H1 (cell line): ENCODE results near the gene FREM2. TPM values are rescaled to one million over a fixed set of nuclear protein-coding genes. Genes with fewer than 3 reads are reported as not detected.

Experiments used
- CTCF ChIA-PET: fragments of 300-600 bp; sonication (Branson Sonifier 250); formaldehyde crosslinking; loops from one replicate; lab custom pipeline; 2021; ENCODE audit not compliant: partially characterized antibody; lab: Charles Lee
- POLR2A ChIA-PET: fragments of 300-600 bp; sonication (Branson Sonifier 250); formaldehyde crosslinking; loops from one replicate; lab custom pipeline; 2021; ENCODE audit warnings: inconsistent platforms; ENCODE audit not compliant: partially characterized antibody; lab: Charles Lee
- DNase-seq, 2 experiments: peaks; one replicate each; pipeline versions ENCODE4 v3.0.0 to v3.0.0-alpha.2; 2010 to 2022; ENCODE audit warnings: low spot score in 2 of 2, low read depth in 1 of 2, mixed read lengths in 1 of 2
- FAIRE-seq: peaks from 2 replicates; lab custom pipeline; 2011; peaks lifted over from hg19 to GRCh38; lab: Jason Lieb, UNC
- H2AFZ ChIP-seq: 2 replicates; pipeline ENCODE4 v1.8.1; 2012; ENCODE audit warnings: low read length, inconsistent platforms
- H2AK5ac ChIP-seq: 2 replicates; pipeline ENCODE4 v1.6.1; 2013; ENCODE audit warnings: low read depth, low read length
- H2BK120ac ChIP-seq: replicated peaks from 2 replicates; pipeline ENCODE3; 2013; ENCODE audit warnings: low read depth, low read length, inconsistent platforms
- H2BK12ac ChIP-seq: 2 replicates; pipeline ENCODE4 v1.6.1; 2013; ENCODE audit warnings: low read depth, low read length
- H2BK15ac ChIP-seq: 2 replicates; pipeline ENCODE4 v1.6.1; 2013; ENCODE audit warnings: low read length
- H2BK20ac ChIP-seq: 2 replicates; pipeline ENCODE4 v1.6.1; 2013; ENCODE audit warnings: low read length
- H2BK5ac ChIP-seq: 2 replicates; pipeline ENCODE4 v1.6.1; 2013; ENCODE audit warnings: low read depth, low read length
- H3K14ac ChIP-seq: 2 replicates; pipeline ENCODE4 v1.6.1; 2013; ENCODE audit warnings: inconsistent platforms; ENCODE audit not compliant: insufficient read length
- H3K18ac ChIP-seq: 2 replicates; pipeline ENCODE4 v1.6.1; 2013; ENCODE audit warnings: low read length; ENCODE audit errors: extremely low read depth
- H3K23ac ChIP-seq: 2 replicates; pipeline ENCODE4 v1.6.1; 2013; ENCODE audit warnings: inconsistent platforms; ENCODE audit not compliant: insufficient read length
- H3K23me2 ChIP-seq: 2 replicates; pipeline ENCODE4 v1.6.1; 2013; ENCODE audit warnings: low read depth, low read length
- H3K27ac ChIP-seq: 2 replicates; pipeline ENCODE4 v1.6.1; 2011; ENCODE audit warnings: low read depth, low read length, inconsistent platforms
- H3K27me3 ChIP-seq, 4 experiments: replicated peaks in 1 of 4; 1 replicate in 1 of 4; 2 replicates in 3 of 4; pipeline versions ENCODE4 v1.6.1 to v1.8.1; 2011 to 2013; ENCODE audit warnings: low read length in 3 of 4, mild to moderate bottlenecking in 3 of 4, inconsistent platforms in 2 of 4, mixed read lengths in 2 of 4, moderate library complexity in 1 of 4; ENCODE audit not compliant: control insufficient read depth in 3 of 4, insufficient read depth in 3 of 4; ENCODE audit errors: extremely low read depth in 1 of 4
- H3K36me3 ChIP-seq, 4 experiments: 2 replicates each; pipeline versions ENCODE4 v1.6.1 to v1.8.1; 2011 to 2013; ENCODE audit warnings: mild to moderate bottlenecking in 4 of 4, low read length in 3 of 4, moderate library complexity in 2 of 4, control low read depth in 1 of 4, inconsistent platforms in 1 of 4; ENCODE audit not compliant: insufficient read depth in 4 of 4, control insufficient read depth in 2 of 4
- H3K4ac ChIP-seq: replicated peaks from 2 replicates; pipeline ENCODE3; 2013; ENCODE audit warnings: low read length, low read depth, mixed read lengths, inconsistent platforms; ENCODE audit not compliant: insufficient read length
- H3K4me1 ChIP-seq, 4 experiments: replicated peaks in 1 of 4; 1 replicate in 1 of 4; 2 replicates in 3 of 4; pipeline versions ENCODE4 v1.6.1 to v1.8.1; 2011 to 2013; ENCODE audit warnings: low read length in 3 of 4, inconsistent platforms in 2 of 4, mixed read lengths in 1 of 4; ENCODE audit not compliant: insufficient read depth in 4 of 4, control insufficient read depth in 3 of 4
- H3K4me2 ChIP-seq, 2 experiments: 2 replicates each; pipeline versions ENCODE4 v1.6.1 to v1.8.1; 2011 to 2013; ENCODE audit warnings: low read depth in 2 of 2, low read length in 2 of 2, control low read depth in 1 of 2, inconsistent platforms in 1 of 2, mild to moderate bottlenecking in 1 of 2; ENCODE audit not compliant: insufficient read depth in 1 of 2
- H3K4me3 ChIP-seq, 4 experiments: fragments of 200-600, 300-600 bp in 1 of 4; sonication (generic), shearing (Covaris generic), sonication (Bioruptor Twin) in 1 of 4; 2 replicates each; pipeline versions ENCODE4 v1.5.1 to v1.8.1; 2011 to 2016; ENCODE audit warnings: low read length in 4 of 4, low read depth in 3 of 4, control low read depth in 2 of 4, inconsistent platforms in 2 of 4, mild to moderate bottlenecking in 2 of 4, mixed read lengths in 1 of 4, moderate library complexity in 1 of 4; ENCODE audit not compliant: insufficient read depth in 2 of 4; ENCODE audit errors: extremely low read depth in 1 of 4
- H3K56ac ChIP-seq: replicated peaks from 2 replicates; pipeline ENCODE3; 2013; ENCODE audit warnings: low read depth, mild to moderate bottlenecking, mixed read lengths, low read length, inconsistent platforms; ENCODE audit not compliant: insufficient read length
- H3K79me1 ChIP-seq: 2 replicates; pipeline ENCODE4 v1.6.1; 2013; ENCODE audit warnings: low read depth, low read length, control low read depth
- H3K79me2 ChIP-seq, 2 experiments: 2 replicates each; pipeline versions ENCODE4 v1.6.1 to v1.8.1; 2012 to 2013; ENCODE audit warnings: low read length in 2 of 2, mild to moderate bottlenecking in 2 of 2, inconsistent platforms in 1 of 2; ENCODE audit not compliant: insufficient read depth in 2 of 2, control insufficient read depth in 1 of 2
- H3K9ac ChIP-seq, 4 experiments: replicated peaks in 1 of 4; 1 replicate in 1 of 4; 2 replicates in 3 of 4; pipeline versions ENCODE4 v1.6.1 to v1.8.1; 2011 to 2013; ENCODE audit warnings: low read depth in 3 of 4, low read length in 3 of 4, control low read depth in 2 of 4, mild to moderate bottlenecking in 2 of 4, moderate library complexity in 2 of 4, inconsistent platforms in 1 of 4; ENCODE audit errors: extremely low read depth in 1 of 4
- H3K9me3 ChIP-seq, 2 experiments: 2 replicates each; pipeline versions ENCODE4 v1.6.1 to v1.8.1; 2012 to 2013; ENCODE audit warnings: mild to moderate bottlenecking in 2 of 2, moderate library complexity in 2 of 2, control low read depth in 1 of 2, inconsistent platforms in 1 of 2, low read depth in 1 of 2, low read length in 1 of 2, mixed read lengths in 1 of 2; ENCODE audit not compliant: insufficient read depth in 2 of 2
- H4K20me1 ChIP-seq, 2 experiments: replicated peaks in 1 of 2; 2 replicates each; pipeline versions ENCODE3 to v1.8.1; 2011 to 2013; ENCODE audit warnings: inconsistent platforms in 2 of 2, low read length in 2 of 2, mild to moderate bottlenecking in 1 of 2; ENCODE audit not compliant: insufficient read depth in 2 of 2, control insufficient read depth in 1 of 2
- H4K5ac ChIP-seq: 2 replicates; pipeline ENCODE4 v1.6.1; 2013; ENCODE audit warnings: low read length, low read depth, mixed read lengths, inconsistent platforms; ENCODE audit not compliant: insufficient read length
- H4K8ac ChIP-seq: 2 replicates; pipeline ENCODE4 v1.8.0; 2013; ENCODE audit warnings: mild to moderate bottlenecking, moderate library complexity, low read length, inconsistent platforms; ENCODE audit not compliant: insufficient read depth; ENCODE audit errors: extremely low read depth
- H4K91ac ChIP-seq: replicated peaks from 2 replicates; pipeline ENCODE3; 2013; ENCODE audit warnings: low read length, mixed read lengths, inconsistent platforms; ENCODE audit not compliant: insufficient read length
- EGR1 ChIP-seq: IDR thresholded peaks from 2 replicates; pipeline ENCODE4 v1.6.1; 2011; ENCODE audit warnings: low read depth, low read length, borderline replicate concordance
- EZH2 ChIP-seq: fragments of 200-600 bp; sonication (generic); IDR thresholded peaks from 2 replicates; pipeline ENCODE4 v1.7.1; 2012; ENCODE audit warnings: low read depth, mild to moderate bottlenecking, moderate library complexity, low read length, inconsistent platforms; ENCODE audit not compliant: severe bottlenecking
- POLR2AphosphoS5 ChIP-seq: IDR thresholded peaks from 2 replicates; pipeline ENCODE4 v1.6.1; 2011; ENCODE audit warnings: low read depth, low read length
- RXRA ChIP-seq: IDR thresholded peaks from 2 replicates; pipeline ENCODE4 v1.6.1; 2011; ENCODE audit warnings: low read depth, mild to moderate bottlenecking, low read length, moderate library complexity; ENCODE audit not compliant: insufficient read depth
- SIRT6 ChIP-seq: IDR thresholded peaks from one replicate; pipeline ENCODE4 v1.7.1; 2012; ENCODE audit warnings: low read length, inconsistent platforms
- TEAD4 ChIP-seq: IDR thresholded peaks from 2 replicates; pipeline ENCODE4 v1.6.1; 2012; ENCODE audit warnings: low read depth, low read length, inconsistent platforms, mixed read lengths
- YY1 ChIP-seq: IDR thresholded peaks from 2 replicates; pipeline ENCODE4 v1.6.1; 2011; ENCODE audit warnings: low read depth, mild to moderate bottlenecking, low read length
- WGBS, 2 experiments: shearing (Covaris generic) in 1 of 2; methylation state at CpG; one replicate each; pipeline versions ENCODE4 v1.1.6 to v1.1.7; 2013 to 2015; ENCODE audit warnings: low lambda C conversion rate in 2 of 2, mixed read lengths in 2 of 2, inconsistent platforms in 1 of 2, low coverage in 1 of 2, missing lambda C conversion rate in 1 of 2; ENCODE audit not compliant: insufficient replicate concordance in 2 of 2, insufficient coverage in 1 of 2, insufficient read length in 1 of 2; ENCODE audit errors: extremely low coverage in 1 of 2, missing lambda C conversion rate in 1 of 2; 5-methylcytosine and 5-hydroxymethylcytosine counted together
- polyA plus RNA-seq, 7 experiments: library from polyadenylated mRNA; depleted of rRNA in 3 of 7; stranded (reverse) in 5 of 7; unstranded in 2 of 7; fragments of >200 nt in 5 of 7; fragments of 200-250 nt in 2 of 7; gene quantifications; 1 replicate in 5 of 7; 2 replicates in 1 of 7; 4 replicates in 1 of 7; pipeline versions ENCODE4 v1.2.1 to v1.2.3, GENCODE V29; 2011 to 2013; ENCODE audit warnings: missing spikeins in 2 of 7, mixed read lengths in 2 of 7
- total RNA-seq: library from RNA; stranded (reverse); fragmentation: NEBNext Ultra II Directional; extraction: Animal tissue kit (Norgen Biotek cat#: 25700); gene quantifications from 2 replicates; pipeline ENCODE4 v1.2.1, GENCODE V29; 2021
- TF ChIP-seq, protein P1 (sequence below): IDR thresholded peaks from 2 replicates; pipeline ENCODE4 v1.6.1; 2012; ENCODE audit warnings: low read length, inconsistent platforms

The FREM2 gene
- total and polyA plus RNA-seq, 2 of the 8 experiments (the other 6 are each of a cell fraction or from before 2014, with no cell fraction given), result 11.6 to 22.8 TPM

DNA sequence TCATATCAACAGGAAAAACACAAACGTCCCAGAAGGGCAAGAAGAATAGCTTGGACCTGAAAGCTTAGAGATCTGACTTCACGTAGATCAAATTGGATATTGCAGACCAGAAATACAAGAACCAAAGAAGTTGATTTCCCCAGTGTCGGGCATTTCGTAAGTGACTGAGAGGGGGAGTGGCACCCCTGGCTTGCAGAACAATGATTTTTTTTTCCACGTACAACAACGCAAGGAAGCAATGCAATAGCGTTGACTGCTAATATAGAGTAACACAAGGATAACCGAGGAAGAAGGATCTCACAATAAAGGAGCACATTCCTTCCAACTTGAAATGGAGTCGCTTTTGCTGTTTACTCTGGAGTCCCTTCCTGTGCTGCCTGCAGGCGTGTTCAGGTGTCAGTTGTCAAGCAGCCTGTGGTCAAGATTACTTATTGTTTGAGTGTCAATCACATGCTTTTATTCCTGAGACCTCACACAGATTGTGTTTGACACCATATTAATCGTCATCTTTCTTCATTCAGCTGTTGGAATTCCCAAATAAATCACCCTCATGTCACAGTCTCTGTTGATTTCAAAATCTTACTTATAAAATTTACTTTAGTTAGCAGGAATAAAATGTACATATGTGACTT is 139.4 kb downstream of the FREM2 start:
- 80% methylated on average over 11 of the region's 11 CpGs; no CpG with 5 or more reads in 1 of the 2 experiments for WGBS, 2 experiments
- TF ChIP-seq EGR1, result no peak
- no peak for TF ChIP-seq YY1
- no peak for TF ChIP-seq SIRT6
- TF ChIP-seq EZH2, result no peak
- TF ChIP-seq, protein P1, sequence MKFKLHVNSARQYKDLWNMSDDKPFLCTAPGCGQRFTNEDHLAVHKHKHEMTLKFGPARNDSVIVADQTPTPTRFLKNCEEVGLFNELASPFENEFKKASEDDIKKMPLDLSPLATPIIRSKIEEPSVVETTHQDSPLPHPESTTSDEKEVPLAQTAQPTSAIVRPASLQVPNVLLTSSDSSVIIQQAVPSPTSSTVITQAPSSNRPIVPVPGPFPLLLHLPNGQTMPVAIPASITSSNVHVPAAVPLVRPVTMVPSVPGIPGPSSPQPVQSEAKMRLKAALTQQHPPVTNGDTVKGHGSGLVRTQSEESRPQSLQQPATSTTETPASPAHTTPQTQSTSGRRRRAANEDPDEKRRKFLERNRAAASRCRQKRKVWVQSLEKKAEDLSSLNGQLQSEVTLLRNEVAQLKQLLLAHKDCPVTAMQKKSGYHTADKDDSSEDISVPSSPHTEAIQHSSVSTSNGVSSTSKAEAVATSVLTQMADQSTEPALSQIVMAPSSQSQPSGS, result no peak
- no peak for TF ChIP-seq POLR2AphosphoS5
- no peak for TF ChIP-seq RXRA
- TF ChIP-seq TEAD4, result no peak

More for the DNA sequence above, 139.4 kb downstream of the FREM2 start:
- CTCF ChIA-PET, result interaction anchor here (1.2 to 1.3 kb wide), 2 partner anchors 21 to 47 kb away, joined by 3 read pairs; no protein-coding TSS in a partner anchor
- Histone ChIP-seq H3K9ac (no peak overlapping the region), H2BK12ac (no peak overlapping the region), H2BK120ac (no peak overlapping the region), H3K27me3 (no peaks in the 10 kb centered on the region), H4K5ac (no peak overlapping the region), H3K4me1 (peaks cover 0 to 3% (median 0%) of the 10 kb centered on the region in 4 experiments; a peak in 2 of 7 replicates), H3K4me2 (no peak overlapping the region), H4K91ac (no peak overlapping the region), H3K18ac (no peak overlapping the region), H3K4me3 (no peak overlapping the region), H3K56ac (no peak overlapping the region), H3K23ac (no peak overlapping the region), H4K20me1 (no peaks in the 10 kb centered on the region), H2BK15ac (no peak overlapping the region), H3K79me2 (no peaks in the 10 kb centered on the region), H3K27ac (no peak overlapping the region), H3K79me1 (no peaks in the 10 kb centered on the region), H3K14ac (no peak overlapping the region), H3K23me2 (no peaks in the 10 kb centered on the region), H2BK20ac (no peak overlapping the region), H2BK5ac (no peak overlapping the region), H2AK5ac (no peak overlapping the region), H3K4ac (no peak overlapping the region), H3K36me3 (no peaks in the 10 kb centered on the region; a peak in 1 of 8 replicates), H2AFZ (no peak overlapping the region), H3K9me3 (no peaks in the 10 kb centered on the region), H4K8ac (no peak overlapping the region)
- FAIRE-seq (no peak), DNase-seq (no peak)
- POLR2A ChIA-PET, result no interaction called here
